ENCODE measurements around the gene PMEPA1.

PMEPA1 gene

GRCh38 chr20:57675773-57676172 is 34.0 kb downstream of the PMEPA1 start:
- DNase-seq, result no peak

- no peak for DNase-seq
These were observed 36.8 kb downstream of the PMEPA1 start for GRCh38 chr20:57672953-57673575.

DNA sequence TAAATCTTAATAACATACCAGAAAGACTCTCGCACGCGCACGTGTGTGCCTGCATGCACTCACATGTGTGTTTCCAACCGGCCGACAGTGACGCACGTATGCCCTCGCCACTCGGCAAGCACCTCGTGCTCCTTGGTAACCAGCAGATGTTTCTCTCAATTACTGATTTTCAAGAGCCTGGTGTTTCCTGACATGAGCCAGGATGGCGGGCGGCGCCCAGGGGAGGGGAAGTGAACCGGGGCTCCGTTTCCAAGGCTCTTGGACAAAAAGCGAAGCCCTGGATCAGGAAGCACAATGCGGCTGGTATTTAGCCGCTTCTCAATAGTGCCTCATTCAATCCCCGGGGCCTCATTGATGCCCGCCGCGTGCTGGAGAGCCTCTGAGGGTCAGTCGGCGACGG is 37.7 kb downstream of the PMEPA1 start:
- DNase-seq, result no peak

DNA sequence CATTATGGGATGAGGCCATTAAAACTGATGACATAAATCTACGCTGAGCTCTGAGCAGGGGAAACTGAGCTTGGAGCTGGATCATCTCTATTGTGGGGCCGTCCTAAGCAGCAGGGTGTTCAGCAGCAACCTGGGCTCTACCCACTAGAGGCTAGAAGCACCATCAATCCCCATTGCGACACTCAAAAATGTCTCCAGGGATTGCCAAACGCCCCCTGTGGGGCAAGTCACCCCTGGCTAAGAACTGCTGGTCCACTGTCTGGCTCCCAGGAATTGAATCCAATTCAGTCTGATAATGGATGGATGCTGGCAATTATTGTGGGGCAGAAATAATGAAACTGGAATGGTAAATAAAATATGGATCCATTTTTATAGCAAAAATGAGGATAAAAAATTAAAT is 38.2 kb downstream of the PMEPA1 start:
- no peak for DNase-seq

GRCh38 chr20:57671072-57671391 is 38.8 kb downstream of the PMEPA1 start:
- DNase-seq, result no peak

DNA sequence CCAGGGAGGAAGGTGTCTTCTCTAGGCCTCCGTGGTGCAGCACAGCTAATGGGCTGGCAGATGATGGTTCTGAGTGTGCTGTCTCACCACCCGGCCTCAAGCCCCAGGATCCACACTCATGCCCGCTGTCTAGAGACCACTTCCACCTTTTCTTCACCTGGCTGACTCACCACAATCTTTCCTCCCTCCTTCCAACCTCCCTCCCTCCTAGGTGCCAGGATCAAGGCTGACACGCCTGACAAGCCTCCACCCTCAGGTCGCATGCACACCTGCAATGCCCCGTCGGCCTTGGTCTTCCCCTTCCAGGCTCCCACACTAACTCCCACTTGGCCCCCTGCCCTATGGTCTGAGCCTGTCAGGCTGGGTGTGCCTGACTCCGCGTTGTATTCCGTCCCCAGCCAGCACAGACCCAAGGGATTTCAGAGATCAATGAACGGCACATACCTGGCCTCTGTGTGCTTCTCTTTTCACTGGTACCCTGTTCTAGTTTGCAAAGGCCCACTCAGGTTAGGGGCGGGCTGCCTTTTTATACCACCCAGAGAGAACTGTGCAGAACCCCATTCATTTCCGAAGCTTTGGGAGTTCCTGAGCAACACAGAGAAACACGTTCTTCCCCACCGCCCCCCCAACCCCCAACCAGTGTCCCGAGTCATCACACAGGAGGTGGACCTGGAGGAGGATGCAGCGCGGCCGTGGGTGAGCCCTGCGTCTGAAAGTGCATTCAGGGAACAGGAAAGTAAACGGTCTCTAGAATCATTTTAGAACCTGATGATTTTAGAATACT is 39.3 kb downstream of the PMEPA1 start:
- DNase-seq, result no peak

DNA sequence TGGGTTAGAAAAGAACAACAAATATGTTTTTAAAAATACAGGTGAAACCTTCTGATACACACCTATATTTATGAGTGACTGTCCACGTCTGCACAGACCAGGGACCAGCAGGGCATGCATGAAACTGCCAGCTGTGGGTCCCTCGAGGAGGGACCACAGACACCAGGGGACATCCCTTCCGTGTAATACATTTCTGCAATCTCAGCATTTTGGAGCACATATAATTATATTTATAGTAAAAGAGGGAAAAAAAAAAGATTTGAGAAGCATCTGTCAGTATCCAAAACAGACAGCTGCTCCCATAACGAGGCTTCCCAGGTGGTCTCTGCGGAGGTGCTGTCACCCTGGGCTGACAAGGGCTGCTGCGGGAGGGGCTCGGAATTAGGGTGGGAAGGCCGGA is 40.2 kb downstream of the PMEPA1 start:
- no peak for DNase-seq

GRCh38 chr20:57667924-57668782 is 41.7 kb downstream of the PMEPA1 start:
- DNase-seq, result no peak

DNA sequence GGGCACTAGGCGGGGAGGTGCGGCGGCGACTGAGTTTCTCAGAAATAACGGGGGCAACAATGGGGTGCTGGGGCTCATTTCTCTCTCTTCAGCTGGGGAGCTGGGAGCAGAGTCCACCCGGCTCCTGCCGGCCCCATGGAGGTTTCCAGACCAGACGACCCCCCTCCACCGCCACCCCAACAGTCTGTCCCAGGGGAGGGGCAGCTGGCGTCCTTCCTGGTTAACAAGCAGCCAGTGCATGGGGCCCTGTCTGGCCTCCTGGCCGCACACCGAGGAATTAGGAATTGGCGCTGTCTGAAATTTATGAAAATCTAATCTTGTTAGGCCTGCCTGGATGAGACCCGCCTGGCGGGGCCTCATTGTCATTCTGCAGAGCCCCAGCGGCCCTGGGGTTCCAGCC is 42.4 kb downstream of the PMEPA1 start:
- DNase-seq, result no peak

GRCh38 chr20:57666834-57667157 is 43.0 kb downstream of the PMEPA1 start:
- no peak for DNase-seq

GRCh38 chr20:57666106-57666833 is 43.5 kb downstream of the PMEPA1 start:
- DNase-seq, result no peak

DNA sequence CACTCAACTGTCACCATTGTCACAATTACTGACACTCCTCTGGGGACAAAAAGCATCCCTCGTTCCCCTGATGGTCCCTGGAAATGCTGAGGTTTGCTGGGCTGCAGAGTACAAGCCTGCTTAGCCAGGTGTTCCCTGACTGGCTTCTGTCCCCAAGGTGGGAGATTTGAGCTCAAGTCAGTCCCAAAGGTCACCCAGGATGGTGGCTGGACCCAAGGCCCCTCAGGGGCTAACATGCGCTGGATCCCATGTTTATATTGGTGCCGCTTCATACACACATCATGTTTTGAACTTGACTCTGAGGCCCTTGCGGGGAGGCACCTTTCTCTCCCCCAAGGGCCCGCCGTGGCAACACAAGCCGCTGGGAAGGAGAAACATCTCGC is 44.2 kb downstream of the PMEPA1 start:
- no peak for DNase-seq

- DNase-seq, result no peak
These were observed 44.8 kb downstream of the PMEPA1 start for GRCh38 chr20:57664924-57665588.

DNA sequence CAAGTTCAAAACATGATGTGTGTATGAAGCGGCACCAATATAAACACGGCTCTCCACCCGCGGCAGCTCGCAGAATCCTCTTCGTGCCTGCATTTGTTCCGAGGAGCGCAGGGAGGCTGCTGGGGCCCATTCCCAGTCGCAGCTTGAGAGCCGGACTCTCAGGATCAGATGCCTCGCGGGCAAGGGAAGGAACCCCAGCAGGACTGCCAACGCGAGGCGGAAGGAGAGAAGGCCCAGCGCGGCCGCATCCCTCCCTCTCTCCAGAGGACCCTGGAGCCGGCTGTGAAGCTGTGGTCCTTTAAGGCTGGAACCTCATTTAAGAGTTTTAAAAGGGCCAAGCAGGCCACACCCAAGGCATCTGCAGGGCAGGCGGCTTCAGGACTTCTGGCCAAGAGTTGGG is 45.3 kb downstream of the PMEPA1 start:
- no peak for DNase-seq

DNA sequence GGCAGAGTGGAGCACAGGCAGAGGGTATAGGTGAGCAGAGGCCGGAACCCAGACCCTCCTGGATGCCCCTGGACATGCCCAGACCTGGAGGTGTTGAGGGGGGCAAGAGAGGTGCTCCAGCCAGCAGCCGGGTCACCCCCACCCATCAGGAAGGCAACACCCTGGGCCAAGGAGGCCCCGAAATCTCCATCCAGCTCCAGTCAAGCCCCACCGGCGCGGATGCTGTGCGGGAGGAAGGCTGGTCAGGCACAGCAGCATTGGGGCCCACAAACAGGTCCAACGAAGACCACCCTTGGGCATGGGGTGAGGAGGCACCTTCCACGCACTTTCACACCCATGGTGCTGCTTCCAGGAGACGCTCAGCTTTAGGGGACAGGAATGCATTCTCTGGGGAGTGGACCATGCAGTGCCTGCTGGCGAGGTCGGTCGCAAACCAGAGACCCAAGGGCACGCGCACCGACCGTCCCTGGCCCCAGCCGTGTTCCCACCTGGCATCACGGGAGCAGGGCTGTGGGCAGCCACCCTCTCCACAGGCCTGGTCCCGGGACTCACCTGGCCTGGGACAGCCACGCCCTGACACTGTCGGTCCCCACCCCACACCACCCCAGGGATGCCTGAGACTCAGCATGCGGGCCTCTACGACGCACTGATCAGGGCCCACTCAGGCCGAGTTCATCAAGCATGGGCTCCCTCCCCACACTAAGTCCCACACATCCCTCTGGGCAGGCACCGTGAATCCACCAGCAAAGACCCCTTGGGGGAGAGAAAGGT is 45.9 kb downstream of the PMEPA1 start:
- DNase-seq, result no peak

GRCh38 chr20:57663241-57663640 is 46.6 kb downstream of the PMEPA1 start:
- DNase-seq, result no peak

DNA sequence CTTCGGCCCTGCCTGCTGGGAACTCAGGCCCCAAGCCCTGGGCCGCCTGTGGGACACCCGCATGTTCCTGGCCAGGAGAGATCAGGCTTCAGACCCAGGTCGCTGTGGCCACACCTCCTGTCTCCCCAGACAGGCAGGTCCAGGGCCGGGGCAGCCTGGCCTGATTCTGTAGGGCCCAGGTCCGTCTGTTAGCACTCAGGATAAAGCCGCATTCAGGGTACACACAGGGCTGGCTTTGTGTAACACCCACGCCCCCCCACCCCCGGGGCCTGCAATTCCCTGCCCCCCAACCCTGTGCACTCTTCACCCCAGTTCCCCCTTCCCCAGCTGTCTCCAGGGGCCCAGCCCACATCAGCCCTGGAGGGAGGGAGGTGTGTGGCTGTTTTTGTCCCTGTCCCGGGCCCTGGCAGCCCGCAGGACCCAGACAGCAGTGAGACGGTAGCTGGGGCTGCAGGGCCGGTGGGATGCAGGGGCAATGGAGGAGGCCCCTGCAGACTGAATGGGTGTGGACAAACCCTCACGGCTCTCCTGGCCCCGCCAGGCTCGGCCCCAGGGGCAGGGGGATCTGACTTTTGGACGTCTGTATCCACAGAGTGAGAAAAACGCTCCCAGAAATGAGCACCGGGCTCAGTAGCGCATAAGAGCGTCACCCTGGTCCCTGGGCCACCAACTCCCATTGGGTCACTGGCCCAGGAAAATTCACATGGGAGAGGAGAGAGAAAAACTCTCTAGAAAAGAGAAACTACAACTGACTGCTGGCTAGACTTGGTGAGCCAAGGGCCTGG is 47.2 kb downstream of the PMEPA1 start:
- no peak for DNase-seq

DNA sequence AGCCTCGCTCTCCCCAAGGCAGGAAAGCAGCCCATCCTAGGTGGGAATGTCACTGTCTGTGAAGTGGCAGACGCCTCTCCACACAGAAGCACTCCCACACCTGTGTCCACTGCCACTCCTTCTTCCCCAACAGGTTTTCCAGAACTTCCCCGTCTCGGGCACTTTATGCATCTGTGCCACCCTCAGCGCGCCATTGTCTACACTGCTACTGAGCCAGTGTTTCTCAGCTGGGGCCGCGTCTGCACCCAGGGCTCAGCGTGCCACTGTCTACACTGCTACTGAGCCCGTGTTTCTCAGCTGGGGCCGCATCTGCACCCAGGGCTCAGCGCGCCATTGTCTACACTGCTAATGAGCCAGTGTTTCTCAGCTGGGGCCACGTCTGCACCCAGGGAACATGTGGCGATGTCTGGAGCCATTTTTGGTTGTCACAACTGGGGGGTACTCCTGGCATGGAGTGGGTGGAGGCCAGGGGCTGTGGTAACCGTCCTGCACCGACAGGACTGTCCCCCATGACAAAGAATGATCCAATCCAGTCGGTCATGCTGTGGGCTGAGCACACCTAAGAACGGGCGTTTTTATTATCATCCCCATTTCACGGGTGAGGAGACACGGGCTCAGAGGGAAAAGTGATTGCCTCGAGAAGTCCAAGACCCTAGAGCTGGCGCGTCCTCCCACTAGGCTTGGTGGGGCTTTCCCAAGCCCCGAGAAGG is 47.9 kb downstream of the PMEPA1 start:
- no peak for DNase-seq

DNA sequence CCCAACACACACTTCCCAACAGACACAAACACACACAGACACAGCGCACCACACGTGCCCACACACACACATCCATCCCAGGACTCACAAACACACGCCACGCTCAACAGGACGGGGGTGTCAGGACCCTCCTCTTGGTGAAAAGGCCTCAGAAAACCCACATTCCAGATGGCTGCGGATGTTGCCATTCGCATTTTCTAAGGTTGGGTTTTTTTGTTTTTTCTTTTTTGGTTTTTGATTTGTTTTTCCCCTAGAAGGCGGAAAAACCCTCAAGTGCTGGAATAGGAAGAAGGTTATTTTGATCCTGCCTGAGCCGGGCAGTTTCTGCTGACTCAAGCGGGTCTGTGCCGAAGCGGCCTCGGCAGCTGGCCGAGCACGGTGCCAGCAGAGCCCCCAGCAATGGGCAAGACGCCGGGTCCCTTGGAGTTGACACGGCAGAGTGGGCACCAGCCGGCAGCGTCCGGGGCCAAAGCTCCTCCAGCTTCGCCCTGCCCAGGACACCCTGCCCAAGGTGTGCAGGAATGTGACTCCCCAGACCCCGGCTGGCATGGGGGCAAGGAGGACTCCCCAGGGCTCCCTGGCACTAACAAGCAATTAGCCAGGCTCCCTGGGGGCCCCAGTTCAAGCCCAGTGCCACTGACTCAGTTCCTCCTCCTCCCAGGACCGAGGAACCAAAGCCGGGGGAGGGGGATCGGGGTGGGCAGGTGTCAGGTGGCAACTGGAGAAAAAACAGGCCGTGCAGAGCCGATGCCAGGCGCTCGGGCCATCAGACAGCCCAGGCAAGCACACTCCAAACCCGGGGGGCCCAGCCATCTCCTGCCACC is 48.7 kb downstream of the PMEPA1 start:
- no peak for DNase-seq

Data from NK-92 treated with Interleukin-12 subunit alpha and Interleukin-12 subunit beta, amount 100 ng/mL, for 24 hours (cell line).